NCI-H774 (cell line): Measurements from ENCODE around the gene ELP6.

Experiments
- DNase-seq: peaks from one replicate; lab custom pipeline; 2025; lab: John Stamatoyannopoulos, UW

Gene ELP6, protein sequence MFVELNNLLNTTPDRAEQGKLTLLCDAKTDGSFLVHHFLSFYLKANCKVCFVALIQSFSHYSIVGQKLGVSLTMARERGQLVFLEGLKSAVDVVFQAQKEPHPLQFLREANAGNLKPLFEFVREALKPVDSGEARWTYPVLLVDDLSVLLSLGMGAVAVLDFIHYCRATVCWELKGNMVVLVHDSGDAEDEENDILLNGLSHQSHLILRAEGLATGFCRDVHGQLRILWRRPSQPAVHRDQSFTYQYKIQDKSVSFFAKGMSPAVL

DNA sequence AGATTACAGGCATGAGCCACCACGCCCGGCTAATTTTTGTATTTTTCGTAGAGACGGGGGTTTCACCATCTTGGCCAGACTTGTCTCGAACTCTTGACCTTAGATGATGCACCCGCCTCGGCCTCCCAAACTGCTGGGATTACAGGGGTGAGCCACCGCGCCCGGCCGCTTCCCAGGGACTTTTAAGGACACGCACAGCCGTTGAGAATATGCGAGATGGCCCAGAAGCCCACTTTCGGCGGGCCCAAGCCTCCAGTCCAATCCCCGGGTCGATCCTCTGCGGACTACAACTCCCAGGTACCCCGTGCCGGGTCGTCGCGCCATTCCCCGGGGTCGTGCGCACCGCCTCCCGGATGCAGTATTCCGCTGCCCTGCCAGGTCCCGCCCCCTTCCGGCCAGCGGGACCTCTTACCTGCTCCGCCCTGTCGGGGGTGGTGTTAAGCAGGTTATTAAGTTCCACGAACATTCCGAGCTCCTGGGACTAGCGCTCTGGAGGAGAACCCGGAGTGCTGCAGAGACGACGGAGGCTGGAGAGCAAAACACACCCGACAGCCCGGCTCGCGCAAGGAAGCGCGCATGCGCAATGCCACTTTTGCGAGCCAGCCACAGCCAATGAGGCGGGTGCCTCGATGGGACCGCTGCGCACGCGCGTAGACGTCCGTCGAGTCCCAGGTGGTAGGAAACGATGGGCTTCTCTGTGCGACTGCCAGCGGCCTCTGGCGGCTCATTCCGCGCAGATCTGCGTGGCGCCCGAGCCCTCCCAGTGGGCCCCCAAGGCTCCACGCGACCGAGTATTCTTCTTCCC, at the start of gene ELP6:
Gene ELP6 (minus strand): TSS at position 588 of the 805 bp plus-strand sequence. CDS start 122 bp downstream, at position 466.
- DNase-seq = peak; percentile 79

DNA sequence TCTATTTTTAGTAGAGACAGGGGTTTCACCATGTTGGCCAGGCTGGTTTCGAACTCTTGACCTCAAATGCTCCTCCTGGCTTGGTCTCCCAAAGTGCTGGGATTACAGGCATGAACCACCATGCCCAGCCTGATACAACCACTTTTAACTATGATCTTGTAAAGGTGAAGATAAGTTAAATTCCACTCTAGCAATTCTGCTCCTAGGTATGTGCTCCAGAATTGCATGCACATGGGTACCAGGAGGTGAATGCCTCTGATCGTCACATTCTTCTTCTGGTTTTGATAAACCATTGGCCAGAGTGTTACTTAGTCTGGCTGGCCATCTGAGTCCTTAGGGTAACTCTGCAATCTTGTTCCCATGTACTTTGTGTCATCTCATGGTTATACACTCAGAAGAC, 42.8 kb upstream of the ELP6 start:
- no peak for DNase-seq

DNA sequence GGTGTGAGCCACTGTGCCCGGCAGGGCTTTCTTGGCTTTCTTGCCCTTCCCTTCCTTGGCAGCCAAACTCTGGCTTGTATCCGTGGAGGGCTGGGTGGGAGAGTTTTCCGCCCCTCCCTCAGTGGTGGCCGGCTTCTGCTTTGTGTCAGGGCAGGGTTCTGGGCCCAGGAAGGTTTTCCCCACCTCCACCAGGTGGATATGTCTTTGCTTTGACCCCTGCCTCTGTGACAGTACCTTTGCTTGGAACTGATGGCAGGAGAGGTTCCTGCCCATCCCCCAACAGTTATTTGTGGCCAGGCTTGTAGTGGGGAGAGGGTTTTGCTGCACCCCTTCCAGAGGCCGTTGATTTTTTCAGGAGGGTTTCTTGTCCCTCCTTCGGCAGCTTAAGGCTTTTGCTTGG, 40.8 kb upstream of the ELP6 start:
- no peak for DNase-seq

DNA sequence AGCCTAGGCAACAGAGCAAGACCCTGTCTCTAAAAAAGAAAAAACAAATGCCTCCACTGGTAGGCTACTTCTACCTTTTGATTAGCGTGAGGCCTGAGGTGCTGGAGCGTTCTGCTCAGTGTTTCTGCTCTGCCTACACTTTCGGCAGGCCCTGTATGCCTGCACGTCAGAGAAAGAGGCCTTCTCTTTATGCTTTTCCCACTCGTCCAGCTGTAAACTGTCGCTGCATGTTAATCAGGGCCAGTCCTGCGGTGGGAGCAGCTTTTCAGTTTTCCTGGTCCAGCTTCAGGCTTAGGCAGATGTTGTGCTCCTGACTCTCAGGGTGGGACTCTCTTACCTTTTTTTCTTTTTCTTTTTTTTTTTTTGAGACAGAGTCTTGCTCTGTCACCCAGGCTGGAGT, 39.9 kb upstream of the ELP6 start:
- DNase-seq = no peak

DNA sequence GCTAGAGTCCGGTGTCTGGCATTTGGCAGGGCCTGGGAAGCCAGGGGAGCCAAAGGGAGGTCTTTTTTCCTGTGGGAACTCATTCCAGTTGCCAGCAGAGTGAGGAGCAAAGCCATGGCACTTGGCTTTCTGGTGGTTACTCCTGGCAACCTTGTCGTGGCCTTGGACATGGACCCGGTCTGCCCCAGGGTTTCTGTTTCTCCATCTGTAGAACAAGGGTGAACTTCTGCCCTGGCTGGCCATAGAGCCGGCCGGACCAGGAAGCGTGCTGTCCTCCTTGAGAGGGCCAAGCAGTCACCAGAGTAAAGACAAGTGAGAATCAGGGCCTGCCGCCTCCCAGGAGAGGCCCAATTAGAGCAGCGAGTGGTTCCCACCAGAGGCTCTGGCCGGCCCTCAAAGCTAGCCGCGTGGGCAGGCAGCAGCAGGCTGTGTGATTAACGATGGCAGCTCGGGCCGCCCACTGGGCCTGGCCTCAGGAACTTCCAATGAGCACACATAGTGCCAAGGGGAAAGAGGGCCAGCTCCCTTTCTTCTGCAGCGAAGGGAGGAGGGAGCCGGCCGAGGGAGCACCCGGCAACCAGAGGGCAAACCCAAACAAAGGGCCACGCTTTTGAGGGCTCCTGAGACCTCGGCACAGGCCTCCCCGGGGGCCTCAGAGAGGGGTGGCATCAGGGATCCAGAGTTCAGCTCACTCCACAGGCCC, 29.1 kb upstream of the ELP6 start:
- no peak for DNase-seq

DNA sequence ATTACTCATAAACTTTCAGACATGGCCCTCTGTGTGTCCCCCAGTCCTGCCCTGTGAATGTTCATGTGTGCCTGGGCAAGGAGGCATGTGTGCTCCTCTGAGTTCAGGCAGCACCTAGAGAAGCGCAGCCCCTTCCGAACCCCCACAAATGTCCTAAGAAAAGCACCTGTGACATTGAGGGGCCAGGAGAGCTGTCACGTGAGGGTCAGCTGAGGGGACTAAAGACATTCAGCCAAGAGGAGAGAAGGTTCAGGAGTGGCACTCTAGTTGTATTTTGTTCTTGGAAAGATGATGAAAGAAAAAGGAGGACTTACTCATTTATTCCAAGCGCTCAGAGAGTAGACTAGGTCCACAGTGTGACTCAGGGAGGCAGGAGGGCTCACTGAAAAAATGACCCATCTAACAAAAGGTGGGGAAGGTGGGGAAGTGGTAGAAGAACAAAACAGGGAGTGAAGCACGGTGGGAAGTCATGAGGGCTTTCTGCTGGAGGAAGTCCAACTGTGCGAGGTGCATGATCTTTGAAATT, 28.1 kb upstream of the ELP6 start:
- DNase-seq = no peak

DNA sequence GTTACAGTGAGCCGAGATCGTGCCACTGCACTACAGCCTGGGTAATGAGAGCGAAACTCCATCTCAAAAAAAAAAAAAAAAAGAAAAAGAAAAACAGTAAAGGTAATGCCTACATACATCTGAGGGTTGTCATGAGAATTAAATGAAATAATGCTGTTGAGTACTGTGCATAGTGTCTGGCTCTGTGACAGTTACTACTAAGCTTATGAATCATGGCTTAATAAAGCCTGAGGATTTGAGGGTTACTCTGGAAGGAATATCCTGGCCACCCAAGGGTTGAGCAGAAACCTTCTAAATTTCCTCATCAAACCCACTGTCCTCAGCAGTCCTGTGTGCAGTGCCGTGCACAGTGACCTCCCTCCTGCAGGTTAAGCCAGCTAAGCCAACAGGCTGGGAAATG, 26.8 kb upstream of the ELP6 start:
- DNase-seq = no peak

DNA sequence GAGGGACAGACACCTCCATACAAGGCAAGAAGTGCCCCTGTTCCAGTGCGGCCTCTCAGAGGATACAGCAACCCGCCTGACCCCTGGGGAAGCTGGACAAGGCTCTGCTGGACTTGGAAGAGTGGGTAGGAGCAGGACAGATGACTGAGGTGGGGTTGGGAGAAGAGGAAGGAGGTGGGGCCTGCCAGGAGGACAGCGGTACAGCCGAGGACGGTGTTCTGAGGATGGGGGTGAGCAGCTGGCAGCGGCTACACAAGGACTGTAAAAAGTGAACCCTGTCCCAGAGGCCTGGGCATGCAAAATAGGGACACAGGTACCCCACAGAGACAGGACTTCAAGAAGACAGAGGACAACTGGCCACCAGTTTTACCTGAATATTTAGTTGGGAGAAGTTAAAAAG, 23.5 kb upstream of the ELP6 start:
- no peak for DNase-seq

DNA sequence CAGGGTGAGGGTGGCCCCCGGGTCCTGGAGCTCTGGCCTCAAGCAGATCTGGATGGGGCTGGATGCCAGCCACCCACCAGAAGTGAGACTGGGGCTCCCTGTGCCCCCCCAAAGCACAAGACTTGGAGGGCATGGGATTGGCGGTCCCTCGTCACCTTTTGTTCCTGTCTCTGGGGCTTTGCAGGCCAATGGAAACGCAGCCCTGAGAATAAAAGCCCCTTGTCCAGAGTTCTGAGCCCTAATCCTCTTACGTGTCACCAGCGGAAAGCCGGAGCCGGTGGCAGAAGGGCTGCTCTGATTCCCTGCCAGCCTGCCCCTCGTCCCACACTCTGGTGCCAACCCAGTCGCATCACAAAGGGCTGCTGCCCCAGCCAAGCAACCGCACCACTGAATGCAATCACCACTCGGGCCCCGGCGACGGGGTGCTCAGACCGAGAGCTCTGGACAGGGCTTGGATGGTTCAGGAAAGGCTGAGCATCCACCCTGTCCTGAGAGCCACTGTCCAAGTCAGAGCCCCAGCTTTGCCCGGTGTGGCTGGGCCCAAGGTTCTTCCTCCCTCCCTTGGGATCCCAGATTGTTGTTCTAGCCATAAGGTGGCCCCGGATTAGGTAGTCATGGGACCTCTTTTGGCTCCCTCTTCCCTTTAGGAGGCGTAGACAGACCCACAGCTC, 22.8 kb upstream of the ELP6 start:
- DNase-seq = no peak

DNA sequence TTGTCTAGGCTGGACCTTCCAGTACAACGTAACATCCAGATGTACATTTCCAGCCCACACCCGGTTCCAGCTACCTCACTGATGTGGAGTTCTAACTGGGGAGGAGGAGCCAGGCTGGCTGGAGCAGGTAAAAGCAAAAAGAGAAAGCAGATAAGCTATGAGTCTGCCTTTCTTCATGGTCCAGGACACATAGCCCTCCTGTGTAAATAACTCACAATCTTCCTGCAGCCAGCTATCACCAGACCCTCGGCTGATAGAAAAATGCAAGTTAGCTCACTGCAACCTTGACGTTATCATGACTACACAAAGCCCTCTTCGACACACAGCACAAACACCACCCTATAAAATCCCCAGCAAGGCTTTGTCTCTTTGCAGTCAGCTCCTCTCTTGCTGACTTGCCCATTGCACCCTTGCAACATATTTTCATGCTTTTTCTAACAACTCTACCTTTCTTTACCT, 20.5 kb upstream of the ELP6 start:
- no peak for DNase-seq

DNA sequence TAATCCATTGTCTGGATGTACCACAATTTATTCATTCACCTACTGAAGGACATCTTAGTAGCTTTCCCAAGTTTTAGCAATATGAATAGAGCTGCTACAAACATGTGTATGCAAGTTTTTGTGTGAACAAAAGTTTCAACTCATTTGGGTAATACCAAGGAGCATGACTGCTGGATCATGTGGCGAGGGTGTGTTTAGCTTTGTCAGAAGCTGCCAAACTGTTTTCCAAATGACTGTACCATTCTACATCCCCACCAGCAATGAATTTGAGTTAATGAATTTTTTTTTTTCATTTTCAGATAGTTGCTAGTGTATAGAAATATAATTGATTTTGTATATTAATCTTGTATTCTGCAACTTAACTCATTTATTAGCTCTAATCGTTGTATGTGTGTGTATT, 20.0 kb upstream of the ELP6 start:
- DNase-seq = no peak

DNA sequence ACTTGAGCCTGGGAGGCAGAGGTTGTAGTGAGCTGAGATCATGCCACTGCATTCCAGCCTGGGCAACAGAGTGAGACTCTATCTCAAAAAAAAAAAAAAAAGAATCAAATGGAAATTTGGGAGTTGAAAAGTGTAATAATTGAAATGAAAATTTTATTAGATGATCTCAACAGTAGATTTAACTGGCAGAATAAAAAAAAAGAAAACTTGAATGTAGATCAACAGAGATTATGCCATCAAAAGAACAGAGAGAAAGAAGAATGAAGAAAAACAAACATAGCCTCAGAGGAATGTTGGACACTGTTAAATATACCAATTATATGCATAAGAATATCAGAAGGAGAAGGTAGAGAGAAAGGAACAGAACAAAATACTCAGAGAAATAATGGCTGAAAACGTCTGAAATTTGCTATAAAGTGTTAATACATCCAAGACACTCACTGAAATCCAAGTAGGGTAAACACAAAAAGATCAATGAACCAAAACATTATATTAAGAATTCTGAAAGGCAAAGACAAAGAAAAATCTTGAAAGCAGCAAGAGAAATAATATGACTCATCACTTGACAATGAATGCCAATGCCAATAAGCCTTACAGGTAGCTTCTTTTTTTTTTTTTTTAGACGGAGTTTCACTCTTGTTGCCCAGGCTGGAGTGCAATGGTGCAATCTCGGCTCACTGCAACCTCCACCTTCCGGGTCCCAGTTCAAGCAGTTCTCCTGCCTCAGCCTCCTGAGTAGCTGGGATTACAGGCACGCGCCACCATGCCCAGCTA, 14.6 kb upstream of the ELP6 start:
- DNase-seq = no peak

DNA sequence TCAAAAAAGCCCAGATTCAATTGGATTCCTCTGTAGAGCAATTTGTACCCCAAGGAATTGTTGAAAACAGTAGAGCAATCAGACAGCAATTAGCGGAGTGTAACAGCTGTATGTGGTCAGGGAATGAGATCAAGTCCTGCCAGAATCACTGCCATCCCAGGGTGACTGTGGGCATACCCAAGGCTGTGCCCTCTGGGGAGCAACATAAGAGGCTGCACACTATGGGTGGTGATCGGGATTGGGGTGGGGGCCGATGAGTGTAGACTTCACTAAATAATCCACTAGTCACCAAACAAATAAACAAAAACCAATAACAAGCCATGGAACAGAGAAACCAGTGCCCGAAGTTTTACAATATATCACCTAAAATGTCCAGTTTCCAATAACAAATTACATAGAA, 12.1 kb upstream of the ELP6 start:
- no peak for DNase-seq

DNA sequence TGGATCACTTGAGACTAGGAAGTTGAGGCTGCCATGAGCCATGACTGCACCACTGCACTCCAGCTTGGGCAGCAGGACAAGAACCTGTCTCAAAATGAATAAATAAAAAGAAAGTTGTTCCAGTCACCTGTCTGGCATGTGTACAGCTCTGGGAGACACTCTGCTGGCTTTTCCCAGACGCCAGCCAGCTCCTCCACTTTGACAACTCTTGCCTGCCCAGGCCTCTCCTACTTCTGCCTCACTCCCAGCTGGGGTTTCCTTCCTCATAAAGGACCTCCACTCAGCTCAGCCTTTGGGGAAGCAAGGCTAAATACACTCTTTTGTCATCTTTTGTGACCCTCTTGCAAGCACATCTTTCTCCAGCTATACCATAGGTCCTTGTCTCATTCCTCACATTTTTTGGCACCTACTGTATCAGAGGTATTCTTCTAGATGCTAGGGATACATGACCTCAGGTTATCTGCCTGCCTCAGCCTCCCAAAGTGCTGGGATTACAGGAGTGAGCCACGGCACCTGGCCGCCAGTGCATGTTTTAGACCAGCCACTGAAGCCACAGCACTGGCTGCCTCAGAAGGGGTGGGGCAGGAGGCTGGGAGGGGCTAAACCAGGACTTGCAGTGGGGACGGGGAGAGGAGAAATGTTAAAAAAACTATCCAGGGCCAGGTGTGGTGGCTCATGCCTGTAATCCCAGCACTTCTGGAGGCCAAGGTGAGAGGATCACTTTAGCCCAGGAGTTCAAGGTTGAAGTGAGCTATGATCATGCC, 10.0 kb upstream of the ELP6 start:
- no peak for DNase-seq

DNA sequence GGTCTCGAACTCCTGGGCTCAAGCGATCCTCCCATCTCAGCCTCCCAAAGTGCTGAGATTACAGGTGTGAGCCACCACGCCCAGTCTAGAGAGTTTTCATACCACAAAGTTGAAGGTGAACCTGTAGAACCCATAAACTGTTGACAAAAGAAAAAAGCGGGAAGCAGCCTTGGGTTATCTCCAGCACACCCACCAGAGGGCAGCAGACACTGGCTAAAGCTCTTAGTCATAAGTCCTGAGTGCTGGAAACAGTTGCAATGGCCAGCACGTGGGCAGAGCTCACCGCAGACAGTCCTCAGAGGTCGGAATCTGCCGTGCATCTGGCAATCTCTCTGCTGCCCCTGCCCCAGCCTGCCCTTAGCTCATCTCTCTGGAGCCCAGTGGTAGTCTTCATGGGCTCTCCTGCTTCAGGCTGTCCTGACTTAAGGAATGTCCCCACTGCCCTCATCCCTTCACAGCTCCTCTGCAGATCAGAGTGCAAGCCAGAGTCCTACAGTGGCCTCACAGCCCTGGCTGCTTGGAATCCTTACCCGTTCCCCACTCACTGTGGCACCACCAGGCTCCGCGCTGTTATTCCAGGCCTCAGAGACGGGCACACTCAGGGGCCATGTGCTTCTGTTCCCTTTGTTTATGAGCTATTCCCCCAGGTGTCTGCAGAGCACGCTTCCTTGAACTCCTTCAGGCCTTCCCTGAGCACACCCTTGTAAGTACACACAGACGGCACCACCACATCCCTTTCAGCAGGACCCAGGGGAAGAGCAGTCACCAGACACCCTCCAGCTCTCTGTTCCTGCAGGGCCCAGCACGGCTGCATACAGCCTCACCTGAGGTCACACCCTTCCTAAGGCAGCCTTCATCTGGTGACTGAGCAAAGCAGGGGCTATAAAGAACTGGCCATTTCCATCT, 8.8 kb upstream of the ELP6 start:
- DNase-seq = peak; percentile 60

DNA sequence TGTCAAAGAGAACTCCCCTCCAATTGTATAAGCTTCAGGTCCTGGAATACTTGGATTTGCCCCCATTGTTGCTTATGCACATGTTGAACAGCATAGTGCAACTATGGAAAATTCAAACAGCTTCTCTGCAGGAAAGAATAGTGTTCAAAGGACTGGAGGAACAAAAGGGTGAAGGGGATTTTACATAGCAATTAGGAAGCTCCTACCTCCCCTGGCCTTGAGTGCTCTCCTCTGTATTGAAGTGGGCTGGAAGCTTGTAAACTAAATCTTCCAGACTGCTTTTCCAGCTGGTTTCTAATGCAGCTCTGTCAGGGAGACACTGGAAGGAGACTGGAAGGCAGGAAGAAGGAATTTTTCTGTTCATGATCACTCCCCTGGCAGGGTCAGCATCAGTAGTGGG, 7.2 kb upstream of the ELP6 start:
- DNase-seq = no peak

DNA sequence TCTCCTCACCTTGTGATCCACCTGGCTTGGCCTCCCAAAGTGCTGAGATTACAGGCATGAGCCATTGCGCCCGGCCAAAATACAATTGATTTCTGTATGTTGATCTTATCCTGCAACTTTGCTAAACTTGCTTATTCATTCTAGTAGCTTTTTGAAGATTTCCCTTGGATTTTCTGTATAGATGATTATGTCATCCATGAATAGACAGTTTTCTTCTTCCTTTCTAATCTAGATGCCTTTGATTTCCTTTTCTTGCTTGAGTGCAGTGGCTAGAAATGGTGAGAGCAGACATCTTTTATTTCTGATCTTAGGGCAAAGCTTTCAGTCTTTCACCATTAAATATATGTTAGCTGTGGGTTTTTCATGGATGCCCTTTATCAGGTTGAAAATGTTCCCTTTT, 4.4 kb upstream of the ELP6 start:
- DNase-seq = no peak

DNA sequence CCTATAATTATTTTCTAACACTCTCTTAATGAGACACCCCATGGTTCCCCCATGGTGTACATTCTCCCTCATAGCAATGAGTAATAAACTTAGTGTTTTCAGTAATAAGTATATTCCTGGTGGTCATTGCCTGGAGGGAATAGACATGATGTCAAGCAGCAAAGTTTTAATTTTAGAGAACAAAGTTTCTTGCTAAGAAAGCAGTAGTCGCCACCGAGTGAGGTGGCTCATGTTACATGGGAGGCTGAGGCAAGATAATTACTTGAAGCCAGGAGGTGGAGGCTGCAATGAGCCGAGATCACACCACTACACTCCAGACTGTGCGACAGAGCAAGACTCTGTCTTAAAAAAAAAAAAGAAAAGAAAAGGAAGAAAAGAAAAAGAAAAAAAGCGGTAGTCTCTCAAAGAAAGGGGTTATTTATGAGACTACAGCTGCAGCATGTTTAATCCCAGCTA, 2.4 kb upstream of the ELP6 start:
- no peak for DNase-seq

DNA sequence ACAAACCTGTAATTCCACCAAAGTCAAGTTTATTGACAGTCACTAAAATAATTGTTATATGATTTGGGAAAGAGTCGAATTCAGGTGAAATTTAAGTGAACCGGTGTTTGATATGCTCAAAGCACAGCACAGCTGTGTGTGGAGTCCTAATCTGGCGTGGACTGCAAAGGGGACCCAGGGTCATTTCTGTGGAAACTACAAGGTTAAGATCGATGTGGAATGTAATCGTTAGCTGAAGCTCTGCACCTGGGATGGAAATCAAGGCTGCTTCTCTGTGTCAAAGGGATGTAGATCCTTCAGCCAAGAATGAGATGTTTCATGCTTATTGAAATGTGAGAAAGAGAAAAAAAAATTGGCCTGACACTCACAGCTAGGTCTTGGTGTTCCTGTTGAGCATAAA, 1.6 kb upstream of the ELP6 start:
- no peak for DNase-seq
